CD14-positive monocyte (primary cell): Measurements from ENCODE around the gene CATSPER1. TPM values are rescaled to one million over a fixed set of nuclear protein-coding genes. Genes with fewer than 3 reads are reported as not detected.
A peak's percentile ranks its signal among the peaks of the same experiment; 100 is the strongest.

Experiments
- DNase-seq, 3 donors: peaks; one replicate each; pipeline ENCODE4 v3.0.0-alpha.2; 2011 to 2022
- H2AFZ ChIP-seq: 2 replicates; pipeline ENCODE4 v1.6.0; 2012; ENCODE audit warnings: mild to moderate bottlenecking, low read depth, low read length, inconsistent platforms; ENCODE audit not compliant: insufficient read depth, poor library complexity, severe bottlenecking
- H3K27ac ChIP-seq, 2 donors: 1 replicate in 1 of 2; 2 replicates in 1 of 2; pipeline ENCODE4 v1.5.1; 2012 to 2013; ENCODE audit warnings: low read length in 2 of 2, control low read depth in 1 of 2, inconsistent platforms in 1 of 2, low read depth in 1 of 2, mild to moderate bottlenecking in 1 of 2
- H3K27me3 ChIP-seq, 2 donors: one replicate each; pipeline versions ENCODE4 v1.6.0 to v1.6.1; 2011 to 2013; ENCODE audit warnings: low read length in 2 of 2; ENCODE audit not compliant: control insufficient read depth in 2 of 2, insufficient read depth in 2 of 2
- H3K36me3 ChIP-seq, 2 donors: replicated peaks in 1 of 2; 1 replicate in 1 of 2; 2 replicates in 1 of 2; pipeline versions ENCODE4 v1.5.1 to v1.6.1; 2012 to 2013; ENCODE audit warnings: low read length in 2 of 2, control low read depth in 1 of 2, inconsistent platforms in 1 of 2, mild to moderate bottlenecking in 1 of 2; ENCODE audit not compliant: insufficient read depth in 2 of 2, control insufficient read depth in 1 of 2
- H3K4me1 ChIP-seq, 2 donors: 1 replicate in 1 of 2; 2 replicates in 1 of 2; pipeline versions ENCODE4 v1.5.1 to v1.6.1; 2012 to 2013; ENCODE audit warnings: low read length in 2 of 2, control low read depth in 1 of 2, inconsistent platforms in 1 of 2, mild to moderate bottlenecking in 1 of 2, moderate library complexity in 1 of 2; ENCODE audit not compliant: insufficient read depth in 2 of 2, control insufficient read depth in 1 of 2
- H3K4me2 ChIP-seq: replicated peaks from 2 replicates; pipeline ENCODE3; 2012; ENCODE audit warnings: low read length, moderate library complexity, mild to moderate bottlenecking; ENCODE audit not compliant: poor library complexity, severe bottlenecking; ENCODE audit errors: extremely low read depth
- H3K4me3 ChIP-seq, 3 experiments: fragments of 200-600 bp in 1 of 3; sonication (generic) in 1 of 3; replicated peaks in 1 of 3; 1 replicate in 2 of 3; 2 replicates in 1 of 3; pipeline ENCODE4 v1.5.1; 2011 to 2013; ENCODE audit warnings: low read length in 3 of 3, mild to moderate bottlenecking in 3 of 3, control low read depth in 2 of 3, low read depth in 2 of 3, inconsistent platforms in 1 of 3, moderate library complexity in 1 of 3
- H3K79me2 ChIP-seq: 2 replicates; pipeline ENCODE4 v1.6.0; 2012; ENCODE audit warnings: mild to moderate bottlenecking, control low read depth, inconsistent platforms, low read length, moderate library complexity; ENCODE audit not compliant: insufficient read depth
- H3K9ac ChIP-seq: 2 replicates; pipeline ENCODE4 v1.6.0; 2017; ENCODE audit warnings: low read length, mild to moderate bottlenecking; ENCODE audit not compliant: insufficient read depth, poor library complexity, severe bottlenecking
- H3K9me3 ChIP-seq, 2 donors: replicated peaks in 1 of 2; 1 replicate in 1 of 2; 2 replicates in 1 of 2; pipeline versions ENCODE4 v1.5.1 to v1.6.1; 2012 to 2013; ENCODE audit warnings: low read length in 2 of 2, control low read depth in 1 of 2; ENCODE audit not compliant: control insufficient read depth in 1 of 2, insufficient read depth in 1 of 2
- H4K20me1 ChIP-seq: 2 replicates; pipeline ENCODE4 v1.6.0; 2012; ENCODE audit warnings: mild to moderate bottlenecking, low read length, control low read depth, moderate library complexity; ENCODE audit not compliant: insufficient read depth
- H3K27ac Mint-ChIP-seq, 7 donors: one replicate each; pipeline ENCODE4 v1.8.0; 2020; ENCODE audit warnings: mild to moderate bottlenecking in 7 of 7, mixed read lengths in 7 of 7, moderate library complexity in 6 of 7, inconsistent platforms in 2 of 7
- H3K27me3 Mint-ChIP-seq, 3 donors: one replicate each; pipeline ENCODE4 v1.8.0; 2021 to 2022; ENCODE audit warnings: low read depth in 3 of 3, mild to moderate bottlenecking in 3 of 3, mixed read lengths in 3 of 3, moderate library complexity in 3 of 3, inconsistent platforms in 1 of 3
- H3K36me3 Mint-ChIP-seq, 2 donors: one replicate each; pipeline ENCODE4 v1.8.0; 2020; ENCODE audit warnings: mixed read lengths in 2 of 2, inconsistent platforms in 1 of 2, mild to moderate bottlenecking in 1 of 2
- H3K4me1 Mint-ChIP-seq: one replicate; pipeline ENCODE4 v1.8.0; 2020; ENCODE audit warnings: mild to moderate bottlenecking, mixed read lengths
- H3K4me3 Mint-ChIP-seq, 2 donors: one replicate each; pipeline ENCODE4 v1.8.0; 2020; ENCODE audit warnings: mild to moderate bottlenecking in 2 of 2, mixed read lengths in 2 of 2, moderate library complexity in 1 of 2
- H3K9me3 Mint-ChIP-seq, 7 donors: one replicate each; pipeline ENCODE4 v1.8.0; 2020 to 2022; ENCODE audit warnings: mixed read lengths in 7 of 7, mild to moderate bottlenecking in 6 of 7, moderate library complexity in 6 of 7, inconsistent platforms in 2 of 7
- CTCF ChIP-seq: fragments of 200-600 bp; IDR thresholded peaks from one replicate; pipeline ENCODE4 v1.8.0; 2022; ENCODE audit warnings: antibody characterized with exemption, mild to moderate bottlenecking
- WGBS: methylation state at CpG from one replicate; pipeline ENCODE4 v1.1.5; 2013; ENCODE audit warnings: missing lambda C conversion rate; ENCODE audit not compliant: insufficient coverage; 5-methylcytosine and 5-hydroxymethylcytosine counted together
- intact Hi-C, 2 donors: fragments of 100-400 bp; cut with micrococcal nuclease; formaldehyde crosslinking; loops; one replicate each; pipeline versions ENCODE4 v1.15.0 to v1.15.1; 2023
- polyA plus RNA-seq, 3 donors: library from polyadenylated mRNA; depleted of rRNA in 1 of 3; unstranded in 2 of 3; stranded (reverse) in 1 of 3; fragments of 300-500 nt in 2 of 3; fragments of >200 nt in 1 of 3; fragmentation: Illumina TruSeq in 2 of 3; gene quantifications; 1 replicate in 2 of 3; 2 replicates in 1 of 3; pipeline ENCODE4 v1.2.3, GENCODE V29; 2012 to 2021

Gene CATSPER1
- polyA plus RNA-seq, 3 donors: 15.4 to 24.1 (median 22.0) TPM

GRCh38 chr11:66006134-66006890 lies 20.0 kb downstream of the CATSPER1 start:
- H3K27me3 Mint-ChIP-seq: peaks cover 13 to 20% (median 20%) of the 10 kb centered on the region in 3 donors
- peaks cover 11 to 30% of the 10 kb centered on the region in 2 donors for H3K36me3 Mint-ChIP-seq

GRCh38 chr11:66004186-66004585 lies 22.1 kb downstream of the CATSPER1 start:
- no peak overlapping the region for H3K4me2 ChIP-seq
- H3K9ac ChIP-seq: no peak overlapping the region
- H3K4me1 ChIP-seq: peaks cover 16 to 27% of the 10 kb centered on the region in 2 donors
- peaks cover 18% of the 10 kb centered on the region for H4K20me1 ChIP-seq
- TF ChIP-seq CTCF: no peak
- H3K27ac ChIP-seq: no peak overlapping the region
- H3K4me3 ChIP-seq: no peak overlapping the region
- DNase-seq: no peak
- H3K4me3 Mint-ChIP-seq: no peak overlapping the region
- peaks cover 21 to 39% of the 10 kb centered on the region in 2 donors for H3K36me3 ChIP-seq
- H3K4me1 Mint-ChIP-seq: peaks cover 21% of the 10 kb centered on the region
- 91% methylated on average over 3 of the region's 4 CpGs for WGBS
- intact Hi-C loops: loop anchor here in 1 of 2 donors (5.0 kb wide), 1 partner anchor 42 kb away; the partner anchor contains the start of gene SART1
- no peak overlapping the region for H2AFZ ChIP-seq
- peak overlapping the region in 1 of 7 donors; percentile 69 for H3K27ac Mint-ChIP-seq
- no peaks in the 10 kb centered on the region for H3K9me3 Mint-ChIP-seq
- peaks cover 0 to 2% (median 0%) of the 10 kb centered on the region in 3 donors for H3K27me3 Mint-ChIP-seq
- peaks cover 44% of the 10 kb centered on the region for H3K79me2 ChIP-seq
- peaks cover 21 to 43% of the 10 kb centered on the region in 2 donors for H3K36me3 Mint-ChIP-seq
- H3K27me3 ChIP-seq: no peaks in the 10 kb centered on the region
- H3K9me3 ChIP-seq: no peaks in the 10 kb centered on the region

More at GRCh38 chr11:66006134-66006890, 20.0 kb downstream of the CATSPER1 start:
- H3K9me3 Mint-ChIP-seq: peaks cover 0 to 2% (median 0%) of the 10 kb centered on the region in 7 donors
- Histone ChIP-seq H3K9me3 (no peaks in the 10 kb centered on the region), H3K36me3 (peaks cover 10 to 26% of the 10 kb centered on the region in 2 donors), H3K27me3 (peaks cover 4 to 14% of the 10 kb centered on the region in 2 donors), H3K79me2 (peaks cover 24% of the 10 kb centered on the region), H3K27ac (no peak overlapping the region), H3K9ac (no peak overlapping the region), H3K4me1 (peaks cover 12 to 16% of the 10 kb centered on the region in 2 donors), H3K4me2 (no peak overlapping the region), H4K20me1 (peaks cover 5% of the 10 kb centered on the region), H2AFZ (no peak overlapping the region), H3K4me3 (no peak overlapping the region)
- 91% methylated on average over 12 of the region's 13 CpGs for WGBS
- no peak overlapping the region for H3K4me3 Mint-ChIP-seq
- DNase-seq: no peak
- TF ChIP-seq CTCF: no peak
- peak overlapping the region in 2 of 7 donors; percentile 10 to 12 for H3K27ac Mint-ChIP-seq
- peaks cover 12% of the 10 kb centered on the region for H3K4me1 Mint-ChIP-seq
- intact Hi-C loops: no loop called here
